T follicular helper cell (primary cell): ENCODE results near the gene SPRR2B.
"Not testable (repeated sequence)": the region's sequence is repeated elsewhere in the genome, so short reads cannot be mapped to it uniquely, and the experiment has no call there.

Experiments
- DNase-seq: peaks from one replicate; pipeline ENCODE4 v3.0.0-alpha.2; 2020; ENCODE audit warnings: low read depth
- total RNA-seq, 2 experiments: gene quantifications; one replicate each; lab custom pipeline; 2026; lab: John Stamatoyannopoulos, UW

SPRR2B gene
- 0 reads per million in 2 experiments for total RNA-seq

- no peak for DNase-seq
Measured at GRCh38 chr1:153071511-153071910, at the start of gene SPRR2B. Gene SPRR2B (minus strand): TSS chr1:153071611. CDS start chr1:153070839, 772 bp downstream.

- DNase-seq, result no peak
Measured at GRCh38 chr1:153120945-153121344, 49.5 kb upstream of the SPRR2B start.

GRCh38 chr1:153119491-153119971 lies 48.1 kb upstream of the SPRR2B start:
- DNase-seq, result no peak

GRCh38 chr1:153115264-153115663 lies 43.9 kb upstream of the SPRR2B start:
- not testable (repeated sequence) for DNase-seq

GRCh38 chr1:153113416-153113815 lies 42.0 kb upstream of the SPRR2B start, which contains the start of gene SPRR2F:
Gene SPRR2F (minus strand): TSS chr1:153113516. CDS start chr1:153112733, 783 bp downstream.
- no peak for DNase-seq

- not testable (repeated sequence) for DNase-seq
Measured at GRCh38 chr1:153112454-153112853, 41.0 kb upstream of the SPRR2B start.

GRCh38 chr1:153100245-153100644 lies 28.8 kb upstream of the SPRR2B start:
- no peak for DNase-seq

GRCh38 chr1:153099461-153100045 lies 28.1 kb upstream of the SPRR2B start:
- DNase-seq, result no peak

- DNase-seq, result no peak
Measured at GRCh38 chr1:153095764-153096163, 24.4 kb upstream of the SPRR2B start.

- no peak for DNase-seq
Measured at GRCh38 chr1:153094426-153094825, 23.0 kb upstream of the SPRR2B start, which contains the start of gene SPRR2E. Gene SPRR2E (minus strand): TSS chr1:153094526. CDS start chr1:153093751, 775 bp downstream.

GRCh38 chr1:153087652-153088051 lies 16.2 kb upstream of the SPRR2B start:
- no peak for DNase-seq

GRCh38 chr1:153081736-153082135 lies 10.3 kb upstream of the SPRR2B start:
- DNase-seq, result no peak

GRCh38 chr1:153072806-153073726 lies 1.7 kb upstream of the SPRR2B start:
- no peak for DNase-seq

GRCh38 chr1:153070243-153070642 lies 1.2 kb downstream of the SPRR2B start:
- no peak for DNase-seq

GRCh38 chr1:153058826-153059784 lies 12.3 kb downstream of the SPRR2B start:
- DNase-seq, result no peak

- no peak for DNase-seq
Measured at GRCh38 chr1:153058154-153058553, 13.3 kb downstream of the SPRR2B start.

GRCh38 chr1:153057375-153057774 lies 14.0 kb downstream of the SPRR2B start, which contains the start of gene SPRR2A:
Gene SPRR2A (minus strand): TSS chr1:153057512. CDS start chr1:153056735, 777 bp downstream.
- no peak for DNase-seq

GRCh38 chr1:153056111-153056510 lies 15.3 kb downstream of the SPRR2B start:
- not testable (repeated sequence) for DNase-seq

- DNase-seq, result no peak
Measured at GRCh38 chr1:153049211-153049610, 22.2 kb downstream of the SPRR2B start.

GRCh38 chr1:153040950-153041631 lies 30.3 kb downstream of the SPRR2B start, which contains the start of gene SPRR2D:
Gene SPRR2D (minus strand): TSS chr1:153041120. CDS start chr1:153040346, 774 bp downstream.
- DNase-seq, result no peak

GRCh38 chr1:153035211-153035610 lies 36.2 kb downstream of the SPRR2B start:
- DNase-seq, result no peak
